WTC11 (cell line): ENCODE results near the gene ALDH16A1. TPM values are rescaled to one million over a fixed set of nuclear protein-coding genes. Genes with fewer than 3 reads are reported as not detected.

Source experiments
- ATAC-seq: fragments of 200-7000 bp; cut with Tn5 transposase; 2 replicates; pipeline ENCODE4 v1.10.0; 2021; ENCODE audit warnings: mild to moderate bottlenecking, moderate library complexity
- CTCF ChIA-PET: fragments of 300-600 bp; sonication (Branson Sonifier 250); formaldehyde crosslinking; loops from one replicate; lab custom pipeline; 2021; ENCODE audit warnings: antibody characterized with exemption; lab: Charles Lee
- POLR2A ChIA-PET: fragments of 350-600 bp; sonication (Branson Sonifier 250); formaldehyde crosslinking; loops from one replicate; lab custom pipeline; 2021; ENCODE audit warnings: antibody characterized with exemption; lab: Charles Lee
- DNase-seq: peaks from one replicate; pipeline ENCODE4 v3.0.0; 2021; ENCODE audit warnings: low spot score
- H3K27ac Mint-ChIP-seq: 2 replicates; pipeline ENCODE4 v1.8.0; 2021; ENCODE audit warnings: mixed read lengths
- H3K27me3 Mint-ChIP-seq: 2 replicates; pipeline ENCODE4 v1.8.0; 2021; ENCODE audit warnings: low read depth, mild to moderate bottlenecking, moderate library complexity, mixed read lengths
- H3K36me3 Mint-ChIP-seq: 2 replicates; pipeline ENCODE4 v1.8.0; 2021; ENCODE audit warnings: mixed read lengths
- H3K4me1 Mint-ChIP-seq: 2 replicates; pipeline ENCODE4 v1.8.0; 2022; ENCODE audit warnings: mixed read lengths
- H3K4me3 Mint-ChIP-seq: 2 replicates; pipeline ENCODE4 v1.8.0; 2021; ENCODE audit warnings: mild to moderate bottlenecking, moderate library complexity, mixed read lengths
- H3K9me3 Mint-ChIP-seq: 2 replicates; pipeline ENCODE4 v1.8.0; 2021; ENCODE audit warnings: mixed read lengths
- ATF3 ChIP-seq: sonication (generic); formaldehyde crosslinking; conservative IDR thresholded peaks from 2 replicates; pipeline ENCODE4 v1.8.1; 2022; ENCODE audit warnings: mild to moderate bottlenecking, missing genetic modification reagents
- EMX1 ChIP-seq: fragments of 250-450 bp; sonication (Bioruptor Pico); IDR thresholded peaks from 2 replicates; pipeline ENCODE4 v1.8.0; 2021; ENCODE audit warnings: mild to moderate bottlenecking
- FOXK1 ChIP-seq: sonication (generic); formaldehyde crosslinking; IDR thresholded peaks from 2 replicates; pipeline ENCODE4 v1.8.0; 2022; ENCODE audit warnings: mild to moderate bottlenecking, moderate library complexity, missing genetic modification reagents
- NFATC4 ChIP-seq: fragments of 250-450 bp; sonication (Bioruptor Pico); IDR thresholded peaks from 2 replicates; pipeline ENCODE4 v1.9.0; 2021; ENCODE audit warnings: mild to moderate bottlenecking
- PRRX2 ChIP-seq: fragments of 250-450 bp; sonication (Bioruptor Pico); IDR thresholded peaks from 2 replicates; pipeline ENCODE4 v1.8.0; 2021; ENCODE audit warnings: mild to moderate bottlenecking
- SOX15 ChIP-seq: fragments of 250-450 bp; sonication (Bioruptor Pico); IDR thresholded peaks from 2 replicates; pipeline ENCODE4 v1.9.0; 2021; ENCODE audit warnings: mild to moderate bottlenecking
- ZBTB21 ChIP-seq: sonication (generic); formaldehyde crosslinking; IDR thresholded peaks from 2 replicates; pipeline ENCODE4 v1.8.1; 2023; ENCODE audit warnings: mild to moderate bottlenecking, missing genetic modification reagents, borderline replicate concordance
- ZNF416 ChIP-seq: fragments of 250-450 bp; sonication (Bioruptor Pico); IDR thresholded peaks from 2 replicates; pipeline ENCODE4 v1.9.0; 2021; ENCODE audit warnings: mild to moderate bottlenecking, inconsistent platforms
- ZNF671 ChIP-seq: fragments of 250-450 bp; sonication (Bioruptor Pico); IDR thresholded peaks from 2 replicates; pipeline ENCODE4 v1.8.0; 2021; ENCODE audit warnings: mild to moderate bottlenecking
- total RNA-seq: library from RNA; stranded (reverse); gene quantifications from 3 replicates; pipeline ENCODE4 v1.2.3, GENCODE V29; 2021
- TF ChIP-seq, protein P1 (sequence below): fragments of 250-450 bp; sonication (Bioruptor Pico); IDR thresholded peaks from 2 replicates; pipeline ENCODE4 v1.9.0; 2021; ENCODE audit warnings: mild to moderate bottlenecking
- TF ChIP-seq, protein P2 (sequence below): sonication (generic); formaldehyde crosslinking; IDR thresholded peaks from 2 replicates; pipeline ENCODE4 v1.8.0; 2022; ENCODE audit warnings: missing genetic modification reagents
- TF ChIP-seq, protein P3 (sequence below): sonication (generic); formaldehyde crosslinking; IDR thresholded peaks from 2 replicates; pipeline ENCODE4 v1.8.0; 2023; ENCODE audit warnings: missing genetic modification reagents

The ALDH16A1 gene
- total RNA-seq, 1 experiment from 2014 or later, result 44.3 TPM

DNA sequence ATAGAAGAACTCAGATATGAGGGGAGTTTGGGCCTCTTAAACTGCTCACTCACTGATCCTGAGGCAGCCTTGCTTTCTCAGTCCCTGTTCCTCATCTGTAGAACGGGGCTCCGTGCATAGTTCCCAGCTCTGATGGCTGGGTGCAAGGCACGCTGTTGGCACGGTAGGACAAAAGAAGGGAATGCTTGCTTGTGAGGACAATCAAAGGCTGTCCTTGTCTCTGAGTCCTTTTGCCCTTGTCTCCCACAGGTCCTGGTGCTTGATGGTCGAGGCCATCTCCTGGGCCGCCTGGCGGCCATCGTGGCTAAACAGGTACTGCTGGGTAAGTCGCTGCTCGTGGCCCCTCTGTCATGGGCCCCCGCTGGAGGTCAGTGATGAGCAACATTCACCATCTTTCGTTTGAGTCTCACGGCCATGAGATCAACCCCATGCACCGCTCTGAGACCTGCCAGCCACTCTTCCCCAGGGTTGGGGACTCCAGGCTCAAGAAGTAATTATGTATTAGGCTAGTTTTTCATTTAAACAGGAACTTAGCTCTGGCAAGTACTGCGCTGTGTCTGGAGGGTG lies 36.7 kb downstream of the ALDH16A1 start (continued):
- TF ChIP-seq PRRX2 (CRISPR knock-in tag) (0 out of 2 replicates have a peak, but pooled peaks have one; percentile 47), ATF3 (CRISPR knock-in tag) (no peak), SOX15 (CRISPR knock-in tag) (no peak)
- TF ChIP-seq, protein P1, sequence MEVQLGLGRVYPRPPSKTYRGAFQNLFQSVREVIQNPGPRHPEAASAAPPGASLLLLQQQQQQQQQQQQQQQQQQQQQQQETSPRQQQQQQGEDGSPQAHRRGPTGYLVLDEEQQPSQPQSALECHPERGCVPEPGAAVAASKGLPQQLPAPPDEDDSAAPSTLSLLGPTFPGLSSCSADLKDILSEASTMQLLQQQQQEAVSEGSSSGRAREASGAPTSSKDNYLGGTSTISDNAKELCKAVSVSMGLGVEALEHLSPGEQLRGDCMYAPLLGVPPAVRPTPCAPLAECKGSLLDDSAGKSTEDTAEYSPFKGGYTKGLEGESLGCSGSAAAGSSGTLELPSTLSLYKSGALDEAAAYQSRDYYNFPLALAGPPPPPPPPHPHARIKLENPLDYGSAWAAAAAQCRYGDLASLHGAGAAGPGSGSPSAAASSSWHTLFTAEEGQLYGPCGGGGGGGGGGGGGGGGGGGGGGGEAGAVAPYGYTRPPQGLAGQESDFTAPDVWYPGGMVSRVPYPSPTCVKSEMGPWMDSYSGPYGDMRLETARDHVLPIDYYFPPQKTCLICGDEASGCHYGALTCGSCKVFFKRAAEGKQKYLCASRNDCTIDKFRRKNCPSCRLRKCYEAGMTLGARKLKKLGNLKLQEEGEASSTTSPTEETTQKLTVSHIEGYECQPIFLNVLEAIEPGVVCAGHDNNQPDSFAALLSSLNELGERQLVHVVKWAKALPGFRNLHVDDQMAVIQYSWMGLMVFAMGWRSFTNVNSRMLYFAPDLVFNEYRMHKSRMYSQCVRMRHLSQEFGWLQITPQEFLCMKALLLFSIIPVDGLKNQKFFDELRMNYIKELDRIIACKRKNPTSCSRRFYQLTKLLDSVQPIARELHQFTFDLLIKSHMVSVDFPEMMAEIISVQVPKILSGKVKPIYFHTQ (CRISPR knock-in tag), result 0 out of 2 replicates have a peak, but pooled peaks have one; percentile 16
- TF ChIP-seq, protein P2, sequence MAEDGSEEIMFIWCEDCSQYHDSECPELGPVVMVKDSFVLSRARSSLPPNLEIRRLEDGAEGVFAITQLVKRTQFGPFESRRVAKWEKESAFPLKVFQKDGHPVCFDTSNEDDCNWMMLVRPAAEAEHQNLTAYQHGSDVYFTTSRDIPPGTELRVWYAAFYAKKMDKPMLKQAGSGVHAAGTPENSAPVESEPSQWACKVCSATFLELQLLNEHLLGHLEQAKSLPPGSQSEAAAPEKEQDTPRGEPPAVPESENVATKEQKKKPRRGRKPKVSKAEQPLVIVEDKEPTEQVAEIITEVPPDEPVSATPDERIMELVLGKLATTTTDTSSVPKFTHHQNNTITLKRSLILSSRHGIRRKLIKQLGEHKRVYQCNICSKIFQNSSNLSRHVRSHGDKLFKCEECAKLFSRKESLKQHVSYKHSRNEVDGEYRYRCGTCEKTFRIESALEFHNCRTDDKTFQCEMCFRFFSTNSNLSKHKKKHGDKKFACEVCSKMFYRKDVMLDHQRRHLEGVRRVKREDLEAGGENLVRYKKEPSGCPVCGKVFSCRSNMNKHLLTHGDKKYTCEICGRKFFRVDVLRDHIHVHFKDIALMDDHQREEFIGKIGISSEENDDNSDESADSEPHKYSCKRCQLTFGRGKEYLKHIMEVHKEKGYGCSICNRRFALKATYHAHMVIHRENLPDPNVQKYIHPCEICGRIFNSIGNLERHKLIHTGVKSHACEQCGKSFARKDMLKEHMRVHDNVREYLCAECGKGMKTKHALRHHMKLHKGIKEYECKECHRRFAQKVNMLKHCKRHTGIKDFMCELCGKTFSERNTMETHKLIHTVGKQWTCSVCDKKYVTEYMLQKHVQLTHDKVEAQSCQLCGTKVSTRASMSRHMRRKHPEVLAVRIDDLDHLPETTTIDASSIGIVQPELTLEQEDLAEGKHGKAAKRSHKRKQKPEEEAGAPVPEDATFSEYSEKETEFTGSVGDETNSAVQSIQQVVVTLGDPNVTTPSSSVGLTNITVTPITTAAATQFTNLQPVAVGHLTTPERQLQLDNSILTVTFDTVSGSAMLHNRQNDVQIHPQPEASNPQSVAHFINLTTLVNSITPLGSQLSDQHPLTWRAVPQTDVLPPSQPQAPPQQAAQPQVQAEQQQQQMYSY (CRISPR knock-in tag), result no peak

- H3K36me3 Mint-ChIP-seq, result peaks cover 55% of the 10 kb centered on the region
- ChIA-PET POLR2A (interaction anchor here (0.7 kb wide), 1 partner anchor 49 kb away, joined by 4 read pairs; the partner anchor contains the start of gene SLC17A7), CTCF (no interaction called here)
Observed at GRCh38 chr19:49490287-49491029, 37.4 kb downstream of the ALDH16A1 start.

More at GRCh38 chr19:49490287-49491029, 37.4 kb downstream of the ALDH16A1 start:
- TF ChIP-seq EMX1 (CRISPR knock-in tag), result 0 out of 2 replicates have a peak, but pooled peaks have one; percentile 4
- TF ChIP-seq ZNF671, result peak; percentile 75
- no peak for TF ChIP-seq FOXK1 (CRISPR knock-in tag)
- TF ChIP-seq NFATC4 (CRISPR knock-in tag), result peak; percentile 72
- TF ChIP-seq, protein P1 (CRISPR knock-in tag), result peak; percentile 84; the same call in 1 of the 2 replicates
- 0 out of 2 replicates have a peak, but pooled peaks have one; percentile 25 for TF ChIP-seq ZBTB21
- TF ChIP-seq, protein P3, sequence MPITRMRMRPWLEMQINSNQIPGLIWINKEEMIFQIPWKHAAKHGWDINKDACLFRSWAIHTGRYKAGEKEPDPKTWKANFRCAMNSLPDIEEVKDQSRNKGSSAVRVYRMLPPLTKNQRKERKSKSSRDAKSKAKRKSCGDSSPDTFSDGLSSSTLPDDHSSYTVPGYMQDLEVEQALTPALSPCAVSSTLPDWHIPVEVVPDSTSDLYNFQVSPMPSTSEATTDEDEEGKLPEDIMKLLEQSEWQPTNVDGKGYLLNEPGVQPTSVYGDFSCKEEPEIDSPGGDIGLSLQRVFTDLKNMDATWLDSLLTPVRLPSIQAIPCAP (CRISPR knock-in tag), result no peak
- peak; percentile 51; the same call in 1 of the 2 replicates for TF ChIP-seq ZNF416 (CRISPR knock-in tag)
- Mint-ChIP-seq H3K4me3 (peak overlapping the region; percentile 97), H3K4me1 (peaks cover 25% of the 10 kb centered on the region), H3K27me3 (peaks cover 6% of the 10 kb centered on the region; the same call in 1 of the 2 replicates), H3K9me3 (no peaks in the 10 kb centered on the region), H3K27ac (peak overlapping the region; percentile 96)
- ATAC-seq (no peak), DNase-seq (no peak)
